ENCODE data around the gene ST3GAL3.
A peak's percentile ranks its signal among the peaks of the same experiment; 100 is the strongest.

The ST3GAL3 gene

GRCh38 chr1:43925846-43926245, 218.5 kb downstream of the ST3GAL3 start:
- in situ Hi-C loops (cut with MboI; ENCODE audit: low pct_unique_long_range_greater_than_20kb, low sequenced_read_pairs, unreplicated experiment) = loop anchor here (25.0 kb wide), 1 partner anchor 389 kb away; the partner anchor contains the start of gene PTPRF
- TF ChIP-seq CTCF (IDR thresholded peaks at IDR 0.05; ENCODE audit: extremely low read depth, insufficient read depth, missing control alignments) = no peak
- DNase-seq (ENCODE audit: low spot score) = no peak

GRCh38 chr1:43930168-43930948, 223.0 kb downstream of the ST3GAL3 start:
- in situ Hi-C loops (cut with MboI; ENCODE audit: low pct_unique_long_range_greater_than_20kb, low sequenced_read_pairs, unreplicated experiment) = loop anchor here (10.0 to 25.0 kb wide), 2 partner anchors 166 to 393 kb away; partner anchors contain the start of gene PTPRF
- TF ChIP-seq CTCF (IDR thresholded peaks at IDR 0.05; ENCODE audit: extremely low read depth, insufficient read depth, missing control alignments) = peak; percentile 55
- peak; percentile 60 for DNase-seq (ENCODE audit: low spot score)

- no peak for DNase-seq (ENCODE audit: low spot score)
- in situ Hi-C loops (cut with MboI; ENCODE audit: low pct_unique_long_range_greater_than_20kb, low sequenced_read_pairs, unreplicated experiment) = loop anchor here (10.0 to 25.0 kb wide), 2 partner anchors 166 to 394 kb away; partner anchors contain the start of gene PTPRF
- TF ChIP-seq CTCF (IDR thresholded peaks at IDR 0.05; ENCODE audit: extremely low read depth, insufficient read depth, missing control alignments) = no peak
Observed at GRCh38 chr1:43930949-43931275, 223.6 kb downstream of the ST3GAL3 start.

- in situ Hi-C loops (cut with MboI; ENCODE audit: low pct_unique_long_range_greater_than_20kb, low sequenced_read_pairs, unreplicated experiment) = loop anchor here (10.0 to 25.0 kb wide), 2 partner anchors 167 to 395 kb away; partner anchors contain the start of gene PTPRF
- TF ChIP-seq CTCF (IDR thresholded peaks at IDR 0.05; ENCODE audit: extremely low read depth, insufficient read depth, missing control alignments) = no peak
- no peak for DNase-seq (ENCODE audit: low spot score)
Observed at GRCh38 chr1:43931711-43932660, 224.7 kb downstream of the ST3GAL3 start.

- DNase-seq (ENCODE audit: low spot score) = peak; percentile 49
- in situ Hi-C loops (cut with MboI; ENCODE audit: low pct_unique_long_range_greater_than_20kb, low sequenced_read_pairs, unreplicated experiment) = loop anchor here (10.0 to 25.0 kb wide), 2 partner anchors 168 to 396 kb away; partner anchors contain the start of gene PTPRF
- no peak for TF ChIP-seq CTCF (IDR thresholded peaks at IDR 0.05; ENCODE audit: extremely low read depth, insufficient read depth, missing control alignments)
Observed at GRCh38 chr1:43932786-43933385, 225.6 kb downstream of the ST3GAL3 start.
